ENCODE measurements around the gene SLC16A12. TPM values are rescaled to one million over a fixed set of nuclear protein-coding genes. Genes with fewer than 3 reads are reported as not detected.

SLC16A12 gene
- total and polyA plus RNA-seq, 2 of the 8 experiments (the other 6 are each of a cell fraction or from before 2014, with no cell fraction given) = 1.6 to 1.9 TPM

GRCh38 chr10:89392974-89393373, 142.4 kb downstream of the SLC16A12 start:
- no peak overlapping the region for H2BK120ac ChIP-seq (replicated peaks; ENCODE audit: low read depth, low read length)
- ChIA-PET POLR2A (ENCODE audit: partially characterized antibody) (interaction anchor here (0.7 to 1.3 kb wide), 2 partner anchors 15 to 88 kb away, joined by 3 read pairs; partner anchors contain the start of gene IFIT1B), CTCF (ENCODE audit: partially characterized antibody) (interaction anchor here (0.5 to 2.6 kb wide), 12 partner anchors 10 to 460 kb away, joined by 3 to 14 read pairs (median 3); partner anchors contain the start of gene IFIT5)
- no peaks in the 10 kb centered on the region for H3K79me2 ChIP-seq (ENCODE audit: control insufficient read depth in 1 of 2, insufficient read depth in 2 of 2, low read length in 2 of 2)
- no peak overlapping the region for H3K14ac ChIP-seq (ENCODE audit: insufficient read length)
- no peaks in the 10 kb centered on the region for H3K79me1 ChIP-seq (ENCODE audit: low read depth, low read length)
- no peak overlapping the region for H4K8ac ChIP-seq (ENCODE audit: extremely low read depth, insufficient read depth, low read length)
- H3K27ac ChIP-seq (ENCODE audit: low read depth, low read length) = no peak overlapping the region
- no peak overlapping the region for H3K4ac ChIP-seq (replicated peaks; ENCODE audit: insufficient read length, low read depth, low read length)
- peak overlapping the region; percentile 19; the same call in 1 of the 2 replicates for H2AFZ ChIP-seq (ENCODE audit: low read length)
- no peaks in the 10 kb centered on the region for H3K9me3 ChIP-seq (ENCODE audit: insufficient read depth in 2 of 2, low read depth in 1 of 2, low read length in 1 of 2)
- no peak overlapping the region for H3K23ac ChIP-seq (ENCODE audit: insufficient read length)
- H3K27me3 ChIP-seq (replicated peaks in 1 of 4; ENCODE audit: control insufficient read depth in 3 of 4, extremely low read depth in 1 of 4, insufficient read depth in 3 of 4, low read length in 3 of 4) = no peaks in the 10 kb centered on the region
- H4K91ac ChIP-seq (replicated peaks; ENCODE audit: insufficient read length, low read length) = no peak overlapping the region
- H3K4me2 ChIP-seq (ENCODE audit: insufficient read depth in 1 of 2, low read depth in 2 of 2, low read length in 2 of 2) = peak overlapping the region; percentile 64 to 86; a peak in 2 of 4 replicates
- FAIRE-seq = no peak
- no peak overlapping the region for H3K56ac ChIP-seq (replicated peaks; ENCODE audit: insufficient read length, low read depth, low read length)
- H2BK5ac ChIP-seq (ENCODE audit: low read depth, low read length) = no peak overlapping the region
- H4K5ac ChIP-seq (ENCODE audit: insufficient read length, low read depth, low read length) = no peak overlapping the region
- H3K36me3 ChIP-seq (ENCODE audit: control insufficient read depth in 2 of 4, insufficient read depth in 4 of 4, low read length in 3 of 4) = no peaks in the 10 kb centered on the region
- DNase-seq (ENCODE audit: low read depth in 1 of 2, low spot score in 2 of 2) = no peak
- H3K4me3 ChIP-seq (ENCODE audit: extremely low read depth in 1 of 4, insufficient read depth in 2 of 4, low read depth in 3 of 4, low read length in 4 of 4) = peak overlapping the region in 1 of 4 experiments; percentile 56; a peak in 2 of 8 replicates
- peaks cover 0 to 5% (median 3%) of the 10 kb centered on the region in 4 experiments; a peak in 2 of 7 replicates for H3K4me1 ChIP-seq (replicated peaks in 1 of 4; ENCODE audit: control insufficient read depth in 3 of 4, insufficient read depth in 4 of 4, low read length in 3 of 4)
- H2BK15ac ChIP-seq (ENCODE audit: low read length) = no peak overlapping the region
- TF ChIP-seq CHD1 (IDR thresholded peaks at IDR 0.05; ENCODE audit: low read depth, low read length) (no peak), GABPA (IDR thresholded peaks at IDR 0.05; ENCODE audit: borderline replicate concordance, insufficient read depth, low read length) (no peak), CEBPB (IDR thresholded peaks at IDR 0.05; ENCODE audit: low read depth, low read length) (no peak)
- H3K9ac ChIP-seq (replicated peaks in 1 of 4; ENCODE audit: extremely low read depth in 1 of 4, low read depth in 3 of 4, low read length in 3 of 4) = no peak overlapping the region
- peak overlapping the region; percentile 61; the same call in 1 of the 2 replicates for H2BK12ac ChIP-seq (ENCODE audit: low read depth, low read length)
- no peak overlapping the region for H2BK20ac ChIP-seq (ENCODE audit: low read length)
- no peaks in the 10 kb centered on the region for H4K20me1 ChIP-seq (replicated peaks in 1 of 2; ENCODE audit: control insufficient read depth in 1 of 2, insufficient read depth in 2 of 2, low read length in 2 of 2)
- WGBS, 2 experiments (ENCODE audit: extremely low coverage in 1 of 2, insufficient coverage in 1 of 2, insufficient read length in 1 of 2, insufficient replicate concordance in 2 of 2, low coverage in 1 of 2, low lambda C conversion rate in 2 of 2, missing lambda C conversion rate in 1 of 2) = 81% methylated on average over 2 of the region's 2 CpGs; no CpG with 5 or more reads in 1 of the 2 experiments
- H3K18ac ChIP-seq (ENCODE audit: extremely low read depth, low read length) = no peak overlapping the region; the same call in 1 of the 2 replicates
- H2AK5ac ChIP-seq (ENCODE audit: low read depth, low read length) = no peak overlapping the region
- no peaks in the 10 kb centered on the region; the same call in 1 of the 2 replicates for H3K23me2 ChIP-seq (ENCODE audit: low read depth, low read length)

Measured in H1 (cell line).